H9 (cell line): ENCODE results near the gene KANK2. TPM values are rescaled to one million over a fixed set of nuclear protein-coding genes. Genes with fewer than 3 reads are reported as not detected.

Experiments used
- DNase-seq: peaks from one replicate; pipeline ENCODE4 v3.0.0-alpha.2; 2017
- H2AFZ ChIP-seq: one replicate; pipeline ENCODE4 v1.6.1; 2013; ENCODE audit warnings: mild to moderate bottlenecking, low read length, control low read depth, moderate library complexity
- H2AK5ac ChIP-seq: 2 replicates; pipeline ENCODE4 v1.6.1; 2013; ENCODE audit warnings: low read length, control low read depth, mixed read lengths; ENCODE audit not compliant: insufficient read length
- H2BK120ac ChIP-seq: one replicate; pipeline ENCODE4 v1.6.1; 2013; ENCODE audit warnings: low read depth, mild to moderate bottlenecking, low read length, control low read depth, inconsistent platforms; ENCODE audit not compliant: poor library complexity, severe bottlenecking
- H2BK12ac ChIP-seq: 2 replicates; pipeline ENCODE4 v1.6.1; 2013; ENCODE audit warnings: low read length, control low read depth, mixed read lengths, low read depth; ENCODE audit not compliant: insufficient read length
- H2BK15ac ChIP-seq: 2 replicates; pipeline ENCODE4 v1.6.1; 2013; ENCODE audit warnings: low read depth, low read length, control low read depth
- H2BK20ac ChIP-seq: one replicate; pipeline ENCODE4 v1.6.1; 2013; ENCODE audit warnings: low read depth, mild to moderate bottlenecking, low read length, control low read depth, inconsistent platforms; ENCODE audit not compliant: poor library complexity, severe bottlenecking
- H2BK5ac ChIP-seq: 2 replicates; pipeline ENCODE4 v1.6.1; 2013; ENCODE audit warnings: low read length, control low read depth, mixed read lengths; ENCODE audit not compliant: insufficient read length
- H3K14ac ChIP-seq: 2 replicates; pipeline ENCODE4 v1.6.1; 2013; ENCODE audit warnings: low read length, control low read depth; ENCODE audit not compliant: insufficient read depth
- H3K18ac ChIP-seq: 2 replicates; pipeline ENCODE4 v1.6.1; 2013; ENCODE audit warnings: low read depth, mild to moderate bottlenecking, mixed read lengths, low read length, control low read depth; ENCODE audit not compliant: insufficient read length
- H3K23ac ChIP-seq: 2 replicates; pipeline ENCODE4 v1.6.1; 2013; ENCODE audit warnings: low read length, control low read depth, mixed read lengths, low read depth; ENCODE audit not compliant: insufficient read length
- H3K23me2 ChIP-seq: 2 replicates; pipeline ENCODE4 v1.6.1; 2013; ENCODE audit warnings: low read depth, mild to moderate bottlenecking, mixed read lengths, low read length, control low read depth; ENCODE audit not compliant: insufficient read length, poor library complexity, severe bottlenecking
- H3K27ac ChIP-seq: 2 replicates; pipeline ENCODE4 v1.5.1; 2013; ENCODE audit warnings: low read length, control low read depth, mixed read lengths, low read depth; ENCODE audit not compliant: insufficient read length
- H3K27me3 ChIP-seq: 2 replicates; pipeline ENCODE4 v1.6.1; 2013; ENCODE audit warnings: low read length, control low read depth, inconsistent platforms; ENCODE audit not compliant: insufficient read depth
- H3K4ac ChIP-seq: 2 replicates; pipeline ENCODE4 v1.6.1; 2013; ENCODE audit warnings: low read depth, mild to moderate bottlenecking, control low read depth, inconsistent platforms, low read length, moderate library complexity
- H3K4me1 ChIP-seq: 2 replicates; pipeline ENCODE4 v1.6.1; 2013; ENCODE audit warnings: low read length, control low read depth, inconsistent platforms; ENCODE audit not compliant: insufficient read depth
- H3K4me2 ChIP-seq: 2 replicates; pipeline ENCODE4 v1.6.1; 2013; ENCODE audit warnings: low read length, control low read depth, mixed read lengths; ENCODE audit not compliant: insufficient read length, insufficient read depth
- H3K56ac ChIP-seq: 2 replicates; pipeline ENCODE4 v1.6.1; 2013; ENCODE audit warnings: low read depth, mild to moderate bottlenecking, mixed read lengths, low read length, control low read depth; ENCODE audit not compliant: insufficient read length
- H3K79me1 ChIP-seq: 2 replicates; pipeline ENCODE4 v1.6.1; 2013; ENCODE audit warnings: low read depth, mild to moderate bottlenecking, moderate library complexity, low read length, control low read depth, inconsistent platforms; ENCODE audit not compliant: insufficient read depth, poor library complexity, severe bottlenecking
- H3K79me2 ChIP-seq: 2 replicates; pipeline ENCODE4 v1.6.1; 2013; ENCODE audit warnings: low read length, control low read depth, inconsistent platforms; ENCODE audit not compliant: insufficient read depth
- H3K9ac ChIP-seq: 2 replicates; pipeline ENCODE4 v1.6.1; 2013; ENCODE audit warnings: low read length, control low read depth, mixed read lengths; ENCODE audit not compliant: insufficient read length; ENCODE audit errors: extremely low read depth
- H3K9me3 ChIP-seq: one replicate; pipeline ENCODE4 v1.6.1; 2013; ENCODE audit warnings: low read depth, low read length, inconsistent platforms; ENCODE audit not compliant: control insufficient read depth
- H3T11ph ChIP-seq: one replicate; pipeline ENCODE4 v1.6.1; 2013; ENCODE audit warnings: mild to moderate bottlenecking, low read length, control low read depth, inconsistent platforms
- H4K20me1 ChIP-seq: one replicate; pipeline ENCODE4 v1.6.1; 2013; ENCODE audit not compliant: control insufficient read depth, insufficient read length, insufficient read depth
- H4K5ac ChIP-seq: 2 replicates; pipeline ENCODE4 v1.6.1; 2013; ENCODE audit warnings: low read depth, mild to moderate bottlenecking, mixed read lengths, low read length, control low read depth; ENCODE audit not compliant: insufficient read length
- H4K8ac ChIP-seq: replicated peaks from 2 replicates; pipeline ENCODE4 v1.6.1; 2013; ENCODE audit warnings: low read length, control low read depth, mixed read lengths, low read depth; ENCODE audit not compliant: insufficient read length
- H4K91ac ChIP-seq: 2 replicates; pipeline ENCODE4 v1.6.1; 2013; ENCODE audit warnings: low read depth, mild to moderate bottlenecking, moderate library complexity, mixed read lengths, low read length, control low read depth; ENCODE audit not compliant: insufficient read length
- H3K27ac Mint-ChIP-seq, 3 experiments: 2 replicates in 2 of 3; 3 replicates in 1 of 3; pipeline ENCODE4 v1.8.0; 2020 to 2021; ENCODE audit warnings: mixed read lengths in 3 of 3, mild to moderate bottlenecking in 1 of 3, moderate library complexity in 1 of 3
- H3K27me3 Mint-ChIP-seq: 2 replicates; pipeline ENCODE4 v1.8.0; 2021; ENCODE audit warnings: low read depth, mild to moderate bottlenecking, moderate library complexity, mixed read lengths
- H3K36me3 Mint-ChIP-seq, 3 experiments: 2 replicates in 2 of 3; 3 replicates in 1 of 3; pipeline ENCODE4 v1.8.0; 2020 to 2021; ENCODE audit warnings: low read depth in 3 of 3, mixed read lengths in 3 of 3; ENCODE audit not compliant: insufficient read depth in 1 of 3
- H3K4me1 Mint-ChIP-seq, 2 experiments: 2 replicates each; pipeline ENCODE4 v1.8.0; 2020; ENCODE audit warnings: mixed read lengths in 2 of 2
- H3K4me3 Mint-ChIP-seq, 2 experiments: 2 replicates in 1 of 2; 3 replicates in 1 of 2; pipeline ENCODE4 v1.8.0; 2020 to 2021; ENCODE audit warnings: mild to moderate bottlenecking in 2 of 2, mixed read lengths in 2 of 2, moderate library complexity in 1 of 2
- H3K9me3 Mint-ChIP-seq, 2 experiments: 2 replicates in 1 of 2; 3 replicates in 1 of 2; pipeline ENCODE4 v1.8.0; 2020; ENCODE audit warnings: mild to moderate bottlenecking in 2 of 2, mixed read lengths in 2 of 2, moderate library complexity in 1 of 2
- CTCF ChIP-seq: fragments of 200-600 bp; sonication (generic); conservative IDR thresholded peaks from 3 replicates; pipeline ENCODE4 v1.8.0; 2021; ENCODE audit warnings: antibody characterized with exemption, mild to moderate bottlenecking
- WGBS: extraction: QIAGEN DNeasy Blood & Tissue Kit; methylation state at CpG from one replicate; pipeline ENCODE4 v1.1.7; 2013; ENCODE audit warnings: missing lambda C conversion rate, low lambda C conversion rate, mixed read lengths; ENCODE audit not compliant: insufficient read length; ENCODE audit errors: extremely low coverage; 5-methylcytosine and 5-hydroxymethylcytosine counted together
- total RNA-seq: library from RNA; stranded (reverse); gene quantifications from 2 replicates; pipeline ENCODE4 v1.2.1, GENCODE V29; 2021

Gene KANK2
- total RNA-seq, 1 experiment from 2014 or later: 42.0 TPM

DNA sequence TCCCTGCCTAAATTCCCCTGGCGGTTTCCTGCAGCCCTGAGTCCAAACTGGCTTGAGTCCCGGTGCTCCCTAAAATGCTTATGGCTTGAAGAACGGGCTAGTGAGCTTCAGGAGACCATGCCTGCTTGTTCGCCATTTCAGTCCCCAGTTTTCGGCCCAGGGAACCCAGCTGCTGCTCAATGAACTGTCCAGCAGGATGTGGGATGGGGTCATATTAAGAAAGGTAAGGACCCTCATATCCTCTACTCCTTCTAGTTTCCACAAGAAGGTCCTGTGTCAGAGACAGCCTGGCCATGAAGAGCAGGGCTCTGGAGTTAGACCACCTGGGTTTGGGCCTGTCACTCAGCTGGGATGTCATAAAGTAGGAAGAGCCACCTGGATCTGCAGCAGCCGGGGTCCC is 24.8 kb downstream of the KANK2 start:
- no peaks in the 10 kb centered on the region for H3K9me3 ChIP-seq
- no peak overlapping the region for H4K91ac ChIP-seq
- Mint-ChIP-seq H3K9me3 (no peaks in the 10 kb centered on the region), H3K27me3 (no peaks in the 10 kb centered on the region), H3K4me3 (no peak overlapping the region), H3K27ac (peak overlapping the region in 1 of 3 experiments; percentile 82; a peak in 2 of 7 replicates), H3K4me1 (no peaks in the 10 kb centered on the region), H3K36me3 (peaks cover 27 to 64% (median 61%) of the 10 kb centered on the region in 3 experiments; a peak in 6 of 7 replicates)
- H2AFZ ChIP-seq: no peak overlapping the region
- no peak overlapping the region for H2AK5ac ChIP-seq
- no peak overlapping the region for H3K23ac ChIP-seq
- no peak overlapping the region for H4K8ac ChIP-seq
- no peak overlapping the region for H3K27ac ChIP-seq
- WGBS: no CpG with 5 or more reads among the region's 6 CpGs
- no peak overlapping the region for H2BK20ac ChIP-seq
- H3K79me1 ChIP-seq: no peaks in the 10 kb centered on the region
- no peak overlapping the region for H3K4me2 ChIP-seq
- no peaks in the 10 kb centered on the region for H3K27me3 ChIP-seq
- no peak overlapping the region for H3K14ac ChIP-seq
- H2BK15ac ChIP-seq: no peak overlapping the region
- DNase-seq: no peak
- H3K4me1 ChIP-seq: no peaks in the 10 kb centered on the region
- no peak overlapping the region for H3K4ac ChIP-seq
- H3K9ac ChIP-seq: no peak overlapping the region
- H3K18ac ChIP-seq: no peak overlapping the region
- no peak overlapping the region for H4K5ac ChIP-seq
- no peak overlapping the region for H2BK12ac ChIP-seq
- H3T11ph ChIP-seq: no peak overlapping the region
- no peaks in the 10 kb centered on the region for H3K79me2 ChIP-seq
- no peak overlapping the region for H3K56ac ChIP-seq
- no peaks in the 10 kb centered on the region for H3K23me2 ChIP-seq
- no peak for TF ChIP-seq CTCF
- H4K20me1 ChIP-seq: no peaks in the 10 kb centered on the region
- no peak overlapping the region for H2BK120ac ChIP-seq
- no peak overlapping the region for H2BK5ac ChIP-seq
